ENCODE results near the gene PICK1. TPM values are rescaled to one million over a fixed set of nuclear protein-coding genes. Genes with fewer than 3 reads are reported as not detected.
A peak's percentile ranks its signal among the peaks of the same experiment; 100 is the strongest.

PICK1 gene
- total RNA-seq, 1 donor from 2014 or later: 15.1 TPM

GRCh38 chr22:38051261-38051660 is 5.9 kb upstream of the PICK1 start:
- no peaks in the 10 kb centered on the region for H3K9me3 Mint-ChIP-seq
- H3K36me3 Mint-ChIP-seq (ENCODE audit: low read depth): no peaks in the 10 kb centered on the region
- intact Hi-C loops (cut with micrococcal nuclease): loop anchor here (5.0 kb wide), 2 partner anchors 51 to 301 kb away; no protein-coding TSS in a partner anchor
- H3K4me1 Mint-ChIP-seq: peaks cover 3% of the 10 kb centered on the region
- no peak overlapping the region for H3K4me3 Mint-ChIP-seq
- no peak for DNase-seq
- H3K27me3 Mint-ChIP-seq: peaks cover 9% of the 10 kb centered on the region
- H3K27ac Mint-ChIP-seq: no peak overlapping the region

- Mint-ChIP-seq H3K27ac (no peak overlapping the region), H3K9me3 (no peaks in the 10 kb centered on the region), H3K27me3 (peaks cover 7% of the 10 kb centered on the region), H3K4me3 (no peak overlapping the region), H3K36me3 (ENCODE audit: low read depth) (no peaks in the 10 kb centered on the region), H3K4me1 (peaks cover 9% of the 10 kb centered on the region)
- DNase-seq: peak; percentile 91
- intact Hi-C loops (cut with micrococcal nuclease): loop anchor here (5.0 kb wide), 2 partner anchors 50 to 300 kb away; no protein-coding TSS in a partner anchor
These were observed 5.0 kb upstream of the PICK1 start for GRCh38 chr22:38051900-38052862.

GRCh38 chr22:38062791-38063190 is 5.6 kb downstream of the PICK1 start:
- Mint-ChIP-seq H3K36me3 (ENCODE audit: low read depth) (peaks cover 6% of the 10 kb centered on the region), H3K4me3 (no peak overlapping the region)

GRCh38 chr22:38065539-38065938 is 8.3 kb downstream of the PICK1 start:
- DNase-seq: no peak
- Mint-ChIP-seq H3K4me1 (no peaks in the 10 kb centered on the region), H3K9me3 (no peaks in the 10 kb centered on the region), H3K27me3 (no peaks in the 10 kb centered on the region), H3K27ac (no peak overlapping the region), H3K36me3 (ENCODE audit: low read depth) (peaks cover 2% of the 10 kb centered on the region), H3K4me3 (no peak overlapping the region)
- intact Hi-C loops (cut with micrococcal nuclease): no loop called here

More at GRCh38 chr22:38062791-38063190, 5.6 kb downstream of the PICK1 start:
- intact Hi-C loops (cut with micrococcal nuclease): no loop called here
- no peaks in the 10 kb centered on the region for H3K27me3 Mint-ChIP-seq
- H3K4me1 Mint-ChIP-seq: peaks cover 4% of the 10 kb centered on the region
- no peak overlapping the region for H3K27ac Mint-ChIP-seq
- no peak for DNase-seq
- H3K9me3 Mint-ChIP-seq: peaks cover under 1% of the 10 kb centered on the region

GRCh38 chr22:38066381-38067027 is 9.3 kb downstream of the PICK1 start:
- DNase-seq: no peak
- intact Hi-C loops (cut with micrococcal nuclease): no loop called here

GRCh38 chr22:38067028-38067415 is 9.8 kb downstream of the PICK1 start:
- intact Hi-C loops (cut with micrococcal nuclease): no loop called here
- Mint-ChIP-seq H3K27me3 (no peaks in the 10 kb centered on the region), H3K27ac (no peak overlapping the region), H3K4me1 (no peaks in the 10 kb centered on the region), H3K36me3 (ENCODE audit: low read depth) (peaks cover 2% of the 10 kb centered on the region), H3K4me3 (no peak overlapping the region), H3K9me3 (no peaks in the 10 kb centered on the region)
- DNase-seq: no peak

More at GRCh38 chr22:38066381-38067027, 9.3 kb downstream of the PICK1 start:
- no peaks in the 10 kb centered on the region for H3K9me3 Mint-ChIP-seq
- H3K36me3 Mint-ChIP-seq (ENCODE audit: low read depth): peaks cover 2% of the 10 kb centered on the region
- H3K4me1 Mint-ChIP-seq: no peaks in the 10 kb centered on the region
- no peak overlapping the region for H3K4me3 Mint-ChIP-seq
- no peaks in the 10 kb centered on the region for H3K27me3 Mint-ChIP-seq
- H3K27ac Mint-ChIP-seq: no peak overlapping the region

- no peaks in the 10 kb centered on the region for H3K4me1 Mint-ChIP-seq
- no peaks in the 10 kb centered on the region for H3K9me3 Mint-ChIP-seq
- H3K27me3 Mint-ChIP-seq: no peaks in the 10 kb centered on the region
- no peak overlapping the region for H3K27ac Mint-ChIP-seq
- no peak for DNase-seq
- intact Hi-C loops (cut with micrococcal nuclease): no loop called here
- no peaks in the 10 kb centered on the region for H3K36me3 Mint-ChIP-seq (ENCODE audit: low read depth)
- no peak overlapping the region for H3K4me3 Mint-ChIP-seq
These were observed 10.7 kb downstream of the PICK1 start for GRCh38 chr22:38067761-38068360.

GRCh38 chr22:38068641-38069371 is 11.6 kb downstream of the PICK1 start:
- intact Hi-C loops (cut with micrococcal nuclease): no loop called here
- H3K27ac Mint-ChIP-seq: no peak overlapping the region
- H3K36me3 Mint-ChIP-seq (ENCODE audit: low read depth): no peaks in the 10 kb centered on the region
- H3K27me3 Mint-ChIP-seq: no peaks in the 10 kb centered on the region
- no peak for DNase-seq
- H3K9me3 Mint-ChIP-seq: no peaks in the 10 kb centered on the region
- H3K4me1 Mint-ChIP-seq: no peaks in the 10 kb centered on the region
- H3K4me3 Mint-ChIP-seq: no peak overlapping the region

- Mint-ChIP-seq H3K27me3 (no peaks in the 10 kb centered on the region), H3K36me3 (ENCODE audit: low read depth) (no peaks in the 10 kb centered on the region), H3K4me1 (no peaks in the 10 kb centered on the region), H3K27ac (no peak overlapping the region), H3K4me3 (no peak overlapping the region), H3K9me3 (no peaks in the 10 kb centered on the region)
- DNase-seq: no peak
- intact Hi-C loops (cut with micrococcal nuclease): no loop called here
These were observed 12.4 kb downstream of the PICK1 start for GRCh38 chr22:38069372-38070249.

GRCh38 chr22:38070250-38070921 is 13.2 kb downstream of the PICK1 start:
- H3K27ac Mint-ChIP-seq: no peak overlapping the region
- intact Hi-C loops (cut with micrococcal nuclease): no loop called here
- H3K9me3 Mint-ChIP-seq: no peaks in the 10 kb centered on the region
- H3K4me3 Mint-ChIP-seq: no peak overlapping the region
- no peaks in the 10 kb centered on the region for H3K4me1 Mint-ChIP-seq
- H3K36me3 Mint-ChIP-seq (ENCODE audit: low read depth): no peaks in the 10 kb centered on the region
- DNase-seq: no peak
- no peaks in the 10 kb centered on the region for H3K27me3 Mint-ChIP-seq

- no peak for DNase-seq
- Mint-ChIP-seq H3K27me3 (no peaks in the 10 kb centered on the region), H3K4me1 (no peaks in the 10 kb centered on the region), H3K4me3 (no peak overlapping the region), H3K9me3 (no peaks in the 10 kb centered on the region), H3K27ac (no peak overlapping the region), H3K36me3 (ENCODE audit: low read depth) (no peaks in the 10 kb centered on the region)
- intact Hi-C loops (cut with micrococcal nuclease): no loop called here
These were observed 14.5 kb downstream of the PICK1 start for GRCh38 chr22:38071421-38072321.

Data from activated CD4-positive, alpha-beta T cell treated with anti-CD3 and anti-CD28 coated beads, Interleukin-2, amount 10 ng/mL, durations not matched to agents 24 days and 14 days (primary cell).